Osteocyte (in vitro differentiated cells): Measurements from ENCODE around the gene FAM13A. TPM values are rescaled to one million over a fixed set of nuclear protein-coding genes. Genes with fewer than 3 reads are reported as not detected.

Experiments
- DNase-seq: peaks from one replicate; pipeline ENCODE4 v3.0.0; 2021; ENCODE audit warnings: mixed read lengths; ENCODE audit not compliant: unreplicated experiment; ENCODE audit errors: extremely low spot score
- H3K27ac Mint-ChIP-seq: one replicate; pipeline ENCODE4 v1.8.0; 2021; ENCODE audit warnings: mild to moderate bottlenecking, mixed read lengths; ENCODE audit not compliant: unreplicated experiment
- H3K27me3 Mint-ChIP-seq: one replicate; pipeline ENCODE4 v1.8.0; 2021; ENCODE audit warnings: mixed read lengths; ENCODE audit not compliant: unreplicated experiment
- H3K36me3 Mint-ChIP-seq: one replicate; pipeline ENCODE4 v1.8.0; 2021; ENCODE audit warnings: mixed read lengths; ENCODE audit not compliant: unreplicated experiment
- H3K4me1 Mint-ChIP-seq: one replicate; pipeline ENCODE4 v1.8.0; 2021; ENCODE audit warnings: mixed read lengths; ENCODE audit not compliant: unreplicated experiment
- H3K4me3 Mint-ChIP-seq: one replicate; pipeline ENCODE4 v1.8.0; 2021; ENCODE audit warnings: mild to moderate bottlenecking, moderate library complexity, mixed read lengths; ENCODE audit not compliant: unreplicated experiment
- H3K9me3 Mint-ChIP-seq: one replicate; pipeline ENCODE4 v1.8.0; 2021; ENCODE audit warnings: mixed read lengths; ENCODE audit not compliant: unreplicated experiment
- CTCF ChIP-seq: fragments of 200-600 bp; sonication (generic); IDR thresholded peaks from 2 replicates; pipeline ENCODE4 v1.5.0; 2021; ENCODE audit warnings: antibody characterized with exemption, mild to moderate bottlenecking, moderate library complexity
- total RNA-seq: library from RNA; stranded (reverse); gene quantifications from 2 replicates; pipeline ENCODE4 v1.2.1, GENCODE V29; 2021

Gene FAM13A
- total RNA-seq, 1 donor from 2014 or later, result 18.5 TPM

GRCh38 chr4:88822034-88822789 lies 234.8 kb downstream of the FAM13A start:
- Mint-ChIP-seq H3K9me3 (no peaks in the 10 kb centered on the region), H3K4me3 (peak overlapping the region; percentile 85), H3K36me3 (no peaks in the 10 kb centered on the region), H3K27me3 (no peaks in the 10 kb centered on the region), H3K27ac (peak overlapping the region; percentile 97), H3K4me1 (peaks cover 30% of the 10 kb centered on the region)
- no peak for TF ChIP-seq CTCF
- DNase-seq, result no peak

- no peak for DNase-seq
- TF ChIP-seq CTCF, result no peak
- no peak overlapping the region for H3K4me3 Mint-ChIP-seq
- H3K4me1 Mint-ChIP-seq, result peaks cover 30% of the 10 kb centered on the region
- no peaks in the 10 kb centered on the region for H3K9me3 Mint-ChIP-seq
- H3K36me3 Mint-ChIP-seq, result no peaks in the 10 kb centered on the region
- peak overlapping the region; percentile 50 for H3K27ac Mint-ChIP-seq
- H3K27me3 Mint-ChIP-seq, result no peaks in the 10 kb centered on the region
Measured at GRCh38 chr4:88821522-88821921, 235.5 kb downstream of the FAM13A start.

- H3K4me1 Mint-ChIP-seq, result peaks cover 30% of the 10 kb centered on the region
- no peaks in the 10 kb centered on the region for H3K36me3 Mint-ChIP-seq
- H3K9me3 Mint-ChIP-seq, result no peaks in the 10 kb centered on the region
- no peak for DNase-seq
- no peaks in the 10 kb centered on the region for H3K27me3 Mint-ChIP-seq
- H3K27ac Mint-ChIP-seq, result no peak overlapping the region
- no peak for TF ChIP-seq CTCF
- no peak overlapping the region for H3K4me3 Mint-ChIP-seq
Measured at GRCh38 chr4:88820698-88821415, 236.1 kb downstream of the FAM13A start.

- Mint-ChIP-seq H3K27ac (no peak overlapping the region), H3K27me3 (no peaks in the 10 kb centered on the region), H3K4me1 (peaks cover 30% of the 10 kb centered on the region), H3K4me3 (no peak overlapping the region), H3K9me3 (no peaks in the 10 kb centered on the region), H3K36me3 (no peaks in the 10 kb centered on the region)
- DNase-seq, result no peak
- no peak for TF ChIP-seq CTCF
Measured at GRCh38 chr4:88819818-88820697, 236.9 kb downstream of the FAM13A start.
